HG02678 (cell line): ENCODE measurements around the gene KLHL29.
A peak's percentile ranks its signal among the peaks of the same experiment; 100 is the strongest.

Experiments used
- ATAC-seq: cut with Tn5 transposase; IDR thresholded peaks from one replicate; pipeline ENCODE4 v1.9.1; 2021; ENCODE audit warnings: mild to moderate bottlenecking, moderate library complexity; ENCODE audit not compliant: unreplicated experiment

The KLHL29 gene

DNA sequence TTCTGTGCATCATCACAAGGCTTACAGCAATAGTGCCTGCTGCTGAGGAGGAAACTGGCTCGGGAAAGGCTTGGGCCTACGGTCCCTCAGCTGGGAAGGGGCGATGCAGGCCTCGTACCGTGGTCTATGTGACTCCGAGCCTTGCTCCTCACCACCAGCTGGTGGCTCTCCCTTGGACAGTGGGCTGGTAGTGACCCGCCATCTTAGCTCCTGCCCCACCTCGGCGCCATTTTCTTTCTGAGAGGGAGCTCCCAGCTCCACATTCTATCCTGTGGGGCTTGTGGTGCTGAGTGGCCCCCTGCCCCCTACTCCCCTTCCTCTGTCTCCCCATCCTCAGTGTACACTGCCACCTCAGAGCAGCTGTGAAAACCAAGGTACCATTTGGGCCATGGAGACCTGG, 255.7 kb downstream of the KLHL29 start:
- ATAC-seq, result no peak

DNA sequence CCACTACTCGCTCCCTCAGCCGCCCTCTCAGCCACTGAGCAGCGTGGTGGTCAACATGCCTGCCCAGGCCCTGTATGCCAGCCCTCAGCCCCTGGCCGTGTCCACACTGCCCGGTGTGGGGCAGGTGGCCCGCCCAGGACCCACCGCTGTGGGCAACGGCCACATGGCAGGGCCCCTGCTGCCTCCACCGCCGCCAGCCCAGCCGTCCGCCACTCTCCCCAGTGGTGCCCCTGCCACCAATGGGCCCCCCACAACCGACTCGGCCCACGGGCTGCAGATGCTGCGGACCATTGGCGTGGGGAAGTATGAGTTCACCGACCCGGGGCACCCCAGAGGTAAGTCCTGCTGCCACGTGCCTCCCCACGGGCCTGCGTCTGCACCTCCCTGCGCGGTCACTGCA, 257.5 kb downstream of the KLHL29 start:
- ATAC-seq, result no peak

DNA sequence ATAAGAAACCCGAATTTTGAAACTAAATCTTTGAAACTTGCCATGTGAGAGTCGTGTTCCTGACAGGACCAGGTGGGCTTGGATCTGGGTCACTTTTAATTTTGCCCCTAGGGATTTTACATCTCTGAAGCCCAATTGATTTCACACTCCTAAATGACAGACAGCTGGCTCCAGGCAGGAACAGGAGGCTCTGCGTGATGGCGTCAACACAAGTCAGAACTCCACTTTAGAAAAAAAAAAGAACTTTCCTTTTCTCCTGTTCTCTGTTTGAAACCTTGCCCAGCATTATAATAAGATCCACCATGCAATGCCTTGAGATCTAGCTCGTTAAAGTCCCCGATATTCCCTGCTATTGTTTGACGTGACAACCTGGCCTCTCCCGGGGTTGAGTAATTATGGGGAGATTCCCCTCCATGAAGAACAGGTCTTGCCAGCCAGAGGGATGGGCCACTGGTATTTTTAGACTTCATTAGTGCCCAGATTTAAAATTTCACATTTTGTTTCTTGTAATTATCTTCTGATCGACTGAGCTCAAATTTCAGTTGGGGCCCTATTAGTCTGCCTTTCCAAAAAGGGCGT, 260.3 kb downstream of the KLHL29 start:
- no peak for ATAC-seq

DNA sequence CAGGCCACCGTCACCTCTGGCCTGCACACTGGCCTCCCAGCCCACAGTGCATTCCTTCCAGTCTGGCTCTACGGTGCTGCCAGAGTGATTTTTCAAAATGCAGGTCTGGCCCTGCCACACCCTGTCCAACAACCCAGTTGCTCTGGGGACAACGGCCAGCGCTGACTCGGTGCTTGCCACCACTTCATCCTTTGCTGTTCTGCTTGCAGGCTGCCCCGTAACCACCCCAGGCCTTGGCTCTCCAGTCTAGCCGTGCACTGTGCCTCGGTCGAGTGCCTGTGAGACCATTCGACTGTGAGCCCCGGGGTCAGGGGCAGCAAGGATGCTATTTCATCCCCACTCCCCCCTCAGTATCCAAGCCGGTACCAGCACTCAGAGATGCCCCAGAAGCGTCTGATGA, 262.6 kb downstream of the KLHL29 start:
- no peak for ATAC-seq

DNA sequence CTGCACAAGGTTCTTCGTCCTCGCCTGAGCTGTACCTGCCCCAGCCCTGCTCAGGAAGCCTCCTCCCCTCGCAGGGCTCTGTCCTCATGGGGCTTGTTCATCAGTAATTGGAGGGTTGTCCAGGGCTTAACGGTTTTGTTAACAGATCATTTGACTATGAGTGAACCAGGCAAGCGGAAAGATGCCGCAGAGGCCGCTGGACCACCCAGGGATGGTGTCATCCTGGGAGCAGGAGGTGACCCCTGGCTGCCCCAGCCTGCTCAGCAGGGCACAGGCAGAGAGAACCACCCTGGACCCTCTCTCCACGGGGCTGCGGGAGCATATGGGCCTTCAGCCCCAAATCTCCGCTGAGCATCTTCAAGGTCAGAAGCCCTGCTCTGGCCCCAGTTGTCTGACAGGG, 264.3 kb downstream of the KLHL29 start:
- no peak for ATAC-seq

DNA sequence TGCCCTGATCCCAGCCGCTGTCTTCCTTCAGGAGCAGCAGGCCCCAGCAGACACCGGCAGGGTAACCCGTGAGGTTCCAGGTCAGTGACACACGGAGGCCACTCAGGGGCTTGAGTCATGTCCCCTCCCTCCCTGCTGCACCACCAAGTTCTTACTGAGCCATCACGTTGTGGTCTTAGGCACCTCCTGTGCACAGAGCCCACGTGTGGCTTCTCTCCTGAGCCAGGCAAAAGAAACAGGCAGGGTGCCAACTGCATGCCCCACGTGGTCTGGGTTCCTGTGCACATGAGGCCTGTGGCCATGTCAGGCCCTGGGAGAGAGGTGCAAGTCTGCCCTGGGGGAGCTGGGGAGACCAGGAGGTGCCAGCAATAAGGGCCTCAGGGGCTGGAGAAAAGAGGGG, 264.8 kb downstream of the KLHL29 start:
- no peak for ATAC-seq

DNA sequence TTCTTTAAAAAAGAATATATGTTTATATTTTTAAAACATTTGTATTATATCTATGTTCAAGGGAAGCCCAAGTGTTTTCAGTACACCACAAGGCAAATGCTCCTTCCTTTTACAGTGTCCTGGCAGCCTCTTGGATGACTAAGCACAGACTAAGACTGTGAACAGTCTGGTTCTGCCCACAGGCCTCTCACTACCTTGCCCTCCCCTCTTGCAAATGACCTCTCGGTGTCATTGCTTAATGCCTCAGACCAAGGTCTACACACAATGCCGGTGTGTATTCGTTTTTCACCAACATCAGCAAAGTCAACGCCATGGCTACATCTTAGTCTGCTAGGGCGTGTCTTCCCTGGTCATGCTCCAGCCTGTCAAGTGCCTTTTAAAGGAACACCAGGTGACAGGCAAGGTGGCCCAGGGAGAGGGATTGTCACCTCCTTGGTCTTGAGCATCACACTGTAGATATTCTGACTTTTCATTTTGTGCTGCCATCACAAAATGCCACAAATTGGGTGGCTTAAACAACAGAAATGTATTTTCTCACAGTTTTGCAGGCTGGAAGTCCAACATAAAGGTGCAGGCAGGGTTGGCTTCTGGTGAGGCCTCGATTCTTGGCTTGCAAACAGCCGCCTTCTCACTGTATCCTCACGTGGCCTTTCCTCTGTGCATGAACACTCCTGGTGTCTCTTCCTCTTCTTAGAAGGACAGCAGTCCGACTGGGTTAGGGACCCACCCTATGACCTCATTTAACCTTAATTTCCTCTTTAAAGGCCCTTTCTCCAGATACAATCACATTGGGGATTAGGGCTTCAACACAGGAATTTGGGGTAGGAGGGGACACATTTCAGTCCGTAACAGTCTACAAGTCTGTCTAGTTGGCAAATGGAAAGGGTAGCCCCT, 266.5 kb downstream of the KLHL29 start:
- ATAC-seq, result no peak

DNA sequence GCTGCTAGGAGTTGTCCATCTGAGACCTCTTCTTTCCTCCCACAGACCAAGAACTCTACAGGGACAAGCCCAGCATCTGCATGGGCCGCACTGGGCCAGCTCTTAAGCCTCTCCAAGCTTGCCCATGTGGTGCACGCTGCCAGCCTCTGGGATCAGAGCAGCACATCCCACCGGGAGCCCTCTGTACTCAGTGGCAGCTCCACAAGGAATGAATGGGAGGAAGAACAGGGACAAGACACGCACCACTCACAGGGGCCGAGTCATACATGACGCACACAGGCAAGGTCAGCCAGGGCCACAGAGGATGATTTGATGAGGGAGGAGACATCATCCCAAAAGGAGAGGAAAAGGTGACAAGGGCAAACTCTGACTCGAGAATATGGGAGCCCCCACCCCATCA, 268.3 kb downstream of the KLHL29 start:
- no peak for ATAC-seq

DNA sequence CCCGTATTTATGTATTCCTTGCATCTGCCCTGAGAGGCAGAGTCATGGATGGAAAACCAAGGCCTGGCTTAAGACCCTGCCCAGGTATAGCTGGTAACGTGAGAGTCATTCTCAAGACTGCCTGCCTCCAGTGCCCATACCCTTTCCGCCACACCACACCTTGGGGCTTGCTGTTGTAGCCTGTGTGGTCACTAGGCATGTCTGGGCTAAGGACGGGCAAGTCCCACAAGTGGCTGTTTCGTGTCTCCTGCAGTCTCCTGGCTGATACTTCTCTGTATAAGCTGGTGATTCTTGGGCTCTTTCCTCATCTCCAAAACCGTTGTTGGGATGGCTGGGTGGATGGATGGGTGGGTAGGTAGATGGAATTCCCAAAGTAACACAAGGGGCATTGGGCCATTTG, 269.8 kb downstream of the KLHL29 start:
- ATAC-seq, result no peak

DNA sequence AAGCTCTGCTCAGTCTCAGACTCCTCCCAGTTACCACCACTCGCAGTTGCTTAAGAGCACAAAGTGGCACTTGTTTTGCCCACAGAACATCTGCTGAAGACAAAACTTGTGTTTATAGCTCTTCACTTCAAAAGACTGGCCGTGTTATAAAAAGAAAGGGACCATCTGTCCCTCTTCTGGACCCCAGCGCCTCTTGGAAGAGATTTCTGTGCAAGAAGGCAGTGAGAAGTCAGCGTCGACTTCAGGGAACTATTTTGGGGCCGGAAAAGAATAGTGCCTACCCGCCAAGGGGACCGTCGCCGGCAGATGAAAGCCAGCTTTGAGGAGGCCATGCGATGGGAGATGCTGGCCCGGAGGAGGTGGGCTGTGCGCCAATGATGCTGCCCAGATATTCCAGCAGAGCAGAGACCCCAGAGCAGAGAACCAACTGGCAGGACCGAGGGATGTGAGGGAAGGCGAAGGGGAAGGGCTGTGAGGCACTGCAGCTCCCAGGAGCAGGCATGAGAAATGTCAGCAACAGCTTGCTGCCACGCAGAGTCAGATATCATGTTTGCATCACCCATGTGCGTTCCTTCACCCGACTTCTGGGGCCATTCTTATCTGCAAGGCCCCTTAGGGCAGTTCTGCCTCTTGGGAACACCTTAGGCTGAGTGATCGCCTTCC, 271.1 kb downstream of the KLHL29 start:
- ATAC-seq, result no peak

DNA sequence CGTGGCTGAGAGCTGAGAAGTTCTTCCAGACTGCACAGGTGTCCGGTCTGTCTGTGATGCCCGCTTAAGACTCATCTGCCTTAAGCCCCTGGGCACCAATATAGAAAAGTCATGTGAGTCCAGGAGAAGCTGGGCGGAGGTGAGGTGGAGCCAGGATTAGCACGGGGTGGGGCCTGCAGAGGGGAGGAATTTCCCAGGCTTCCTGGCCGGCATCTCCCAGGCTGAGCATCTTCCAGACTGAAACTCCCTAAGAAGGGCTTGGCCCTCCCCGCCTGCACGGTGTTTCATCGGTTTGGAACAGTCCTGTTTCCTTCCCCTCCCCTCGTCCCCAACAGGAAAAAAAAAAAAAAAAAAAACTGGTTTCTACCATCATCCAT, 271.6 kb downstream of the KLHL29 start:
- ATAC-seq, result no peak

DNA sequence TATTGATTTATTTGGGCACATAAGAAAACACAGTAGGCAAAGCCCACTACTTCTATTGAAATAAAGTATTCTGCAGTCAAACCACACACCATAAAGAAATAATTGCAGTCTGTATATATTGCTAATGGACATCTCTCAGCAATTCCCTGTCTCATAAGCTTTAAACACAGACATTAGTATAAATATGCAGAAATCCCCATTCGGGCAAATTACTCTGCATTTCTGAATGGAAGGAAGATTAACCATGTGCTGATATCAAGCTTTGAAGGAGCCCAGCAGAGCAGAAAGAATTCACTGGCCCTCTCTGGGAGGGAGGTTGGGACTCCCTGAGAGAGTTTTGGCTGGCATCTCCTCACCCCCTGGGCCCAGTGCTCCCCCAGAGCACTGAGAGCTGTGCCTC, 272.4 kb downstream of the KLHL29 start:
- ATAC-seq, result no peak

DNA sequence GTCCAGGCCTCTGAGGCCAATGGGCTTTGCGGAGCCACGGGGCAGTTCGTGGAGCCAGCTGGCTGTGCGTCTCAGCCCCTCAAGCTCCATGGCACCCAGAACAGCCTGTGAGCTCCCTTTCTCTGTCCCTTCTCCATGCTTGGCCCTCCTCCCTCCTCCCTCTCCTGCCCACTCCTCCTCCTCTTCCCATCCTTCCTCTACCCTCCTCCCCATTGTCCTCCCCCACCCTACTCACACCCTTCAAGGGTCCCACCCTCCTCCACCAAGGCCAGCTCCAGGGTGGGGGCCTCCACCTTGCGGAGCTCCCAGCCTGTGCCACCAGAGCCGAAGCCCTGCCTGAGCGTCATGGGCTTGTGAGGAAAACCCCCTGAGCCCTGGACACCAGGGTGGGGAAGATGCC, 273.0 kb downstream of the KLHL29 start:
- no peak for ATAC-seq

DNA sequence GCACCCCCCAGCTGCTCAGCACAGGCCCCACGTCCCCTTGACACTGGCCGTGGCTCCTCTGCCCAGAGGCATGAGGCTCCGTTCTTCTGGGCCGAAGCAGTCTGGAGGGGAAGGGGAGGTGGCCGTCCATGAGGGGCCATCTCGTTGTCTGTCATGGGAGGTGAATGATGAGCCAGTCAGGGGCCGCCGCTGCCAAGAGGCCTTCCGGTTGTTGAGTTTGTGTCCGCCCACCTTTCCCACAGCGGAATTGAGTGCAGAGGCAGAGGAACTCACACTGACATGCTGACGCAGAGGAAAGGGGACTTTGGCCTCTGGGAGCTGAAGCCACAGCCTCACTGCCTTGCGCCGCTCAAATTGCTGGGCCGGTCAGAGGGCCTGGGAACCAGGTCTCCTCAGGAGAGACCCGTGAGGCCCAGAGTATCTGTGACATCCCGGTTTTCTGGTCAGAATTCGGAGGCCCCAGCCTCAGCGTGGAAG, 273.5 kb downstream of the KLHL29 start:
- ATAC-seq, result peak; percentile 76

DNA sequence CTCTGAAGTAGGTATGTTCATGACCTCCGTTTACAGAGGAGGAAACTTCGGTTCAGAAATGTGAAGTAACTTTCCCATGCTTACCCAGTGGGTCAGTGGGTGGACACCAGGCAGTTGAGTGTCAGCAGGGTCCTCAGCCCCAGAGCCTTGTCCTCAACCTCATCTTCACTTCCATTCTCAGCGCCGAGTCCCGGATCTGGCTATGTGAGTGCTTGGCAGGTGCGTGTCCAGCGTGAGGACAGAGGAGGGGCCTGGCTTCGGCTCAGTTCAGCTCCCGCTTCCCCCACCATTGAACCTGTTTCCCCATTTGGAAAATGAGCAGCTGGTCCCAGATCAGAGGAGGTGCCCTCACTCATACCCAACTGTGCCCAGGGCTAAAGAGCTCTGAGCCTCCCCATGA, 274.3 kb downstream of the KLHL29 start:
- ATAC-seq, result no peak

DNA sequence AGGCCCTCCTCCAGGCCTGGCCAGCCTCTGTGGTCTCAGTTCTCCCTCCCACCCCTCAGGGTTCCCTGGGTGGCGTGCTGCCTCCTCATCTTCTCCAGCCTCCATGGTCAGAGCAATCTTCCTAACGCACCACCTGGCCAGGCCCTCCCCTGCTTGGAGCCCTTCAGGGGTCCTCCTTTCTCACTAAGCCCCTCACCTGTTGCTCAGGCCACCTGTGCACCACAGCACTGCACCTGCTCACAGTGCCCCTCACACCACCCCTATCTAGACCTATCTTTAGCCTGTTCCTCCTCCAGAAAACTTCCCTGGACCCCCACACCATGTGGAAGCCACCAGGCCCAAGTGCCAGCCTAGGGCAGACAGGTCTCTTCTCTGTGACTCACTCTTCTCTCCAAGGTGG, 274.8 kb downstream of the KLHL29 start:
- ATAC-seq, result no peak

DNA sequence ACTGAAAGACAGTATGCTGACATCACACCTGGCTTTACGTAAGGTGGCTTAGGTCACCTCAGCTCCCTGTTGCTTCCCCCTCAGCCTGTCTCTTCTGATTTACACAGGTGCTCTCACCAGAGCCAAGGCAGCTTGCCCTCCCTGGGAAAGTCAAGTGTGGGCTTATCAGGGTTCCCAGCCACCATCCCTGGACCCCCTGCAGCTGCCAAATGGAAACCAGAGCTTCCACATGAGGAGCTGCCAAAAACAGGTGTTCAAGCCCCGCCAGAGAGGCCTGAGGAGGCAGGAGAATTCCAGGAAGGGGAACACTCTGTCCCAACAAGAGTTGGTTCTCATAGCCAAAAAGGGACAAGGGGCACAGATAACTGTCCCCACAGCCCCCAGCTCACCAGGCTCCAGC, 275.3 kb downstream of the KLHL29 start:
- ATAC-seq, result no peak

DNA sequence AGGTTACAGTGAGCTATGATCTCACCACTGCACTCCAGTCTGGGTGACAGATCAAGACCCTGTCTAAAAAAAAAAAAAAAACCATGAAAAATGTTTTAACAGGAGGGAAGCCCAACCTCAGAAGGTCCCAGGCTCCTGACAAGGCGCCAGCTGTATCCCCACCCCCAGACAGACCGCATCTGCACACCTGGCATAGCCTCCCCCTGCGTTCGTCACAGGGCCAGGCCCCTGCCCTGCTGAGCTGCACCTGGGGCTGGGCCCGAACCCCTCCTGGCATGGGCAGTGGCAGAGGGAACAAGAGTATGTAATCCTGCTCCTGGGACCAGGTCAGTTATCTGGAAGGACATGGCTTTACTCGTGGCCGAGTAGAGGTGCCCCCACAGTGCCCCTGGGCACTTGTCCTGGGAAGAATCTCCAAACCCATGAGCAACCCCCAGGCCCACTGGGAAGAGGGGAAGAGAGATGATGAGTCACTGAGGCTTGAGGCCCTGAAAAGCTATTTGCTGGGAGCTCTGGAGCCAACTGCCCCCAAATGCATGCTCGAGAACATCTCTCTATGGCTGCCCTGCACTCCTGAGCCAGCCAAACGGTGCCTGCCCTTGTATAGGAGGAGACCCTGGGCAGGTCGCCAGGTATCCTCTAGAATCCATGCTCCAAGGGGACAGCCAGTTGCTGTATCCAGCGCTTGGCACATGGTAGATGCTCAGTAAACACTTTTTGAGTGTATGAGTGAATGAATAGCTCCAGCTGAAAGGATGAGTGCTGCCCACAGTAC, 276.5 kb downstream of the KLHL29 start:
- no peak for ATAC-seq

DNA sequence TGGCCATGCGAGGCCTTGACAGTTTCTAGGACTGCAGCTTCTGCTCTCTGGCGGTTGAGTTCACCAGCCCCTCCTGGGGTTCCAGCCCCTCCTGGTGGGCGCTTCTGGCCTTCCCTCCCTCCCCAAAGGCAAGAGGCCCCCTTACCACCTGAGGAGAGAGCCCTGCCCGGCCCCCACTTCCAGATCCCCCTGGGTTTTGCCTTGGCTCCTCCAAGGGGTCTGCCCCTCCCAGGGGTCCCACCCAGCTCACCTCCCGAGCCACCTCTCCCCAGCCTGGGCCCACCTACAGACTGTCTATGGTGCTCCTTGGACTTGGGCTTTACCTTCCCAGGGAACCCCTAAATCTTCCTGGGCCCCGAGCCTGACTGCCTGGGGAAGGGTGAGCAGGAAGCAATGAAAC, 277.5 kb downstream of the KLHL29 start:
- no peak for ATAC-seq

DNA sequence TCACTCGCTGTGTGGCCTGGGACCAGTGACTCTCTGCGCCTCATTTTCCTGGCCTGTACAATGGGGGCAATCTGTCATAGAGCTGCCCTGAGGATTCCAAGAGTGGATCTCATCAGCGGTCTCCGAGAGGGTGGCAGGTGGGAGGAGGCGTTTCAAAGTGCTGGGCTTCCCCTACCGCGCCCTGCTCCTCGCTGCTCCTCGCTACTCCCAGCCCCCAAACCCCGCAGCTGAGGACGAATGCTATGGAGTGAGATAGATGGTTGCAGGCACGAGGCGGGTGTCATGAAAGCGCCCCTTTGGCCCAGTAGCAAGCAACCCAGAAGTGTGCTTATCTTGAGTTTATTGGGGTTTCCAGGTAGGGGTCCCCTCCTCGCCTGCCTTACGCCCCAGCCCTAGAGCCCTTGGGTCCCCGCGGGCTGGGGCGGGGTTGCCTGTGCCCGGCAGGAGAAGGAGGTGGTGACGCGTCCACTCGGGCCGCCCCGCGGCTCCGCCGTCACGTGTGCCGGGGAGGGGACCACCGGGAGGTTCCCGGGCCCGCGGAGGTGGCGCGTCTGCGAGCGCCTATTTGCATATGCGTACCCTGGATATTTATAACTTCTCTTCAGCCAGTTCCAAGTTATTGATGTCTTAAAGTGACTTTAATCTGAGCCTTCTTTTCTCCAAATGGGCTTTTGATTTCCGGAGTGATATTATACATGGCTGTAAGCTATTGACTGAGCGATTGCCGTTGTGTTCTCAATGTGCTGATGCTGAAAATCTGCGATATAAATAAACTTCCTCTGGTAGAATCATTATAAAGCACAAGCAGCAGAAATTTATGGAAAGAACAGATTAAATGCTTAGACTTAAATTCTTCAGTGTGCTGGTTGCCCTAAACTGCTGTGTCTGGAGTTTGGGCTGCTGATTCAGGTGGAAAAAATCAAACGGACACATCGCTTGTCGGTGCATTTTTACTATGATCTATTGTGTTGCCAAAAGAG, 278.3 kb downstream of the KLHL29 start:
- ATAC-seq, result no peak
